Lung microvascular endothelial cell (primary cell): Measurements from ENCODE around the gene CFP. TPM values are rescaled to one million over a fixed set of nuclear protein-coding genes. Genes with fewer than 3 reads are reported as not detected.
"Not testable (repeated sequence)": the region's sequence is repeated elsewhere in the genome, so short reads cannot be mapped to it uniquely, and the experiment has no call there.

Source experiments
- DNase-seq, 2 donors: peaks; one replicate each; pipeline versions ENCODE4 v3.0.0 to v3.0.0-alpha.2; 2010; ENCODE audit warnings: low read depth in 2 of 2
- total RNA-seq: library from RNA; depleted of rRNA; stranded (reverse); fragments of >200 nt; gene quantifications from 2 replicates; pipeline ENCODE4 v1.2.1, GENCODE V29; 2014

CFP gene
- total RNA-seq, 1 donor from 2014 or later: under 0.01 TPM

- no peak for DNase-seq
Measured at GRCh38 chrX:47607091-47607490, 22.6 kb downstream of the CFP start.

- no peak for DNase-seq
Measured at GRCh38 chrX:47605024-47605423, 24.7 kb downstream of the CFP start.

GRCh38 chrX:47603125-47603524 lies 26.6 kb downstream of the CFP start:
- not testable (repeated sequence) for DNase-seq

- no peak for DNase-seq
Measured at GRCh38 chrX:47597222-47597621, 32.5 kb downstream of the CFP start.

- no peak for DNase-seq
Measured at GRCh38 chrX:47596256-47596655, 33.5 kb downstream of the CFP start.

GRCh38 chrX:47595716-47596251 lies 33.9 kb downstream of the CFP start:
- no peak for DNase-seq

GRCh38 chrX:47593522-47593921 lies 36.2 kb downstream of the CFP start:
- no peak for DNase-seq

GRCh38 chrX:47590984-47591383 lies 38.7 kb downstream of the CFP start:
- DNase-seq: no peak

GRCh38 chrX:47587906-47588735 lies 41.6 kb downstream of the CFP start:
- DNase-seq: no peak

GRCh38 chrX:47587091-47587891 lies 42.4 kb downstream of the CFP start:
- DNase-seq: no peak

- DNase-seq: no peak
Measured at GRCh38 chrX:47586043-47586787, 43.5 kb downstream of the CFP start.

- DNase-seq: no peak
Measured at GRCh38 chrX:47585273-47585672, 44.5 kb downstream of the CFP start.

- DNase-seq: peak in 1 of 2 donors; percentile 18
Measured at GRCh38 chrX:47584714-47585113, 45.0 kb downstream of the CFP start.

- no peak for DNase-seq
Measured at GRCh38 chrX:47583240-47583861, 46.4 kb downstream of the CFP start.

- peak; percentile 89 to 92 for DNase-seq
Measured at GRCh38 chrX:47581731-47582647, 47.7 kb downstream of the CFP start, which contains the start of gene TIMP1. Gene TIMP1, plus strand, starts transcription at chrX:47582436. Its CDS starts 980 bp downstream, at chrX:47583416.

GRCh38 chrX:47579537-47579936 lies 50.2 kb downstream of the CFP start:
- DNase-seq: peak; percentile 52 to 83

GRCh38 chrX:47578692-47579091 lies 51.0 kb downstream of the CFP start:
- DNase-seq: no peak

- no peak for DNase-seq
Measured at GRCh38 chrX:47577901-47578300, 51.8 kb downstream of the CFP start.

- peak; percentile 17 to 20 for DNase-seq
Measured at GRCh38 chrX:47577424-47577823, 52.3 kb downstream of the CFP start.
